Breast epithelium (tissue), 4 donors: ENCODE data around the gene CYP3A7. TPM values are rescaled to one million over a fixed set of nuclear protein-coding genes. Genes with fewer than 3 reads are reported as not detected.
"Not testable (repeated sequence)": the region's sequence is repeated elsewhere in the genome, so short reads cannot be mapped to it uniquely, and the experiment has no call there.

ENCODE experiments used
- DNase-seq, 2 donors: peaks; one replicate each; pipeline ENCODE4 v3.0.0-alpha.2; 2019; ENCODE audit warnings: low spot score in 2 of 2
- H3K27ac ChIP-seq, 2 donors: fragments of 200-600 bp; sonication (generic) in 1 of 2; one replicate each; pipeline ENCODE4 v1.5.1; 2016 to 2019; ENCODE audit warnings: mild to moderate bottlenecking in 1 of 2
- H3K27me3 ChIP-seq, 2 donors: fragments of 200-600 bp; sonication (generic) in 1 of 2; one replicate each; pipeline versions ENCODE4 v1.5.1 to v1.6.0; 2017 to 2019; ENCODE audit warnings: control low read depth in 1 of 2, mild to moderate bottlenecking in 1 of 2
- H3K36me3 ChIP-seq: fragments of 200-600 bp; one replicate; pipeline ENCODE4 v1.5.1; 2019
- H3K4me1 ChIP-seq, 2 donors: fragments of 200-600 bp; sonication (generic); one replicate each; pipeline ENCODE4 v1.5.1; 2016 to 2019; ENCODE audit warnings: control low read depth in 1 of 2
- H3K4me3 ChIP-seq, 3 donors: fragments of 200-600 bp; sonication (generic); 1 replicate in 2 of 3; 2 replicates in 1 of 3; pipeline ENCODE4 v1.5.1; 2016 to 2019; ENCODE audit warnings: mild to moderate bottlenecking in 3 of 3, moderate library complexity in 2 of 3
- H3K9me3 ChIP-seq, 2 donors: fragments of 200-600 bp; sonication (generic) in 1 of 2; one replicate each; pipeline ENCODE4 v1.5.1; 2016 to 2019; ENCODE audit warnings: control low read depth in 1 of 2
- POLR2A ChIP-seq: fragments of 450-650 bp; IDR thresholded peaks from one replicate; pipeline ENCODE4 v1.6.1; 2016; ENCODE audit warnings: antibody characterized with exemption, mild to moderate bottlenecking, moderate library complexity
- POLR2AphosphoS5 ChIP-seq, 3 donors: sonication (generic); formaldehyde crosslinking; IDR thresholded peaks; one replicate each; pipeline ENCODE4 v1.6.1; 2017; ENCODE audit warnings: antibody characterized with exemption in 3 of 3
- intact Hi-C: fragments of 100-400 bp; cut with DNase I; formaldehyde crosslinking; loops from one replicate; pipeline ENCODE4 v1.15.1; 2023; ENCODE audit warnings: low total_unique reads
- total RNA-seq, 3 donors: library from RNA; depleted of rRNA; stranded (reverse); fragments of >200 nt; gene quantifications; one replicate each; pipeline ENCODE4 v1.1.0, GENCODE V29; 2016
- TF ChIP-seq, protein P1 (sequence below), 3 donors: fragments of 450-650 bp; IDR thresholded peaks; one replicate each; pipeline ENCODE4 v1.5.1; 2016 to 2017; ENCODE audit warnings: antibody characterized with exemption in 3 of 3, mild to moderate bottlenecking in 3 of 3, moderate library complexity in 3 of 3

Gene CYP3A7
- total RNA-seq, 3 donors from 2014 or later, result 1.5 to 2.3 TPM; not detected in 1

GRCh38 chr7:99778880-99779279, 43.9 kb upstream of the CYP3A7 start:
- TF ChIP-seq, protein P1, sequence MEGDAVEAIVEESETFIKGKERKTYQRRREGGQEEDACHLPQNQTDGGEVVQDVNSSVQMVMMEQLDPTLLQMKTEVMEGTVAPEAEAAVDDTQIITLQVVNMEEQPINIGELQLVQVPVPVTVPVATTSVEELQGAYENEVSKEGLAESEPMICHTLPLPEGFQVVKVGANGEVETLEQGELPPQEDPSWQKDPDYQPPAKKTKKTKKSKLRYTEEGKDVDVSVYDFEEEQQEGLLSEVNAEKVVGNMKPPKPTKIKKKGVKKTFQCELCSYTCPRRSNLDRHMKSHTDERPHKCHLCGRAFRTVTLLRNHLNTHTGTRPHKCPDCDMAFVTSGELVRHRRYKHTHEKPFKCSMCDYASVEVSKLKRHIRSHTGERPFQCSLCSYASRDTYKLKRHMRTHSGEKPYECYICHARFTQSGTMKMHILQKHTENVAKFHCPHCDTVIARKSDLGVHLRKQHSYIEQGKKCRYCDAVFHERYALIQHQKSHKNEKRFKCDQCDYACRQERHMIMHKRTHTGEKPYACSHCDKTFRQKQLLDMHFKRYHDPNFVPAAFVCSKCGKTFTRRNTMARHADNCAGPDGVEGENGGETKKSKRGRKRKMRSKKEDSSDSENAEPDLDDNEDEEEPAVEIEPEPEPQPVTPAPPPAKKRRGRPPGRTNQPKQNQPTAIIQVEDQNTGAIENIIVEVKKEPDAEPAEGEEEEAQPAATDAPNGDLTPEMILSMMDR (IDR thresholded peaks at IDR 0.05), result no peak
- TF ChIP-seq POLR2AphosphoS5 (IDR thresholded peaks at IDR 0.05), result no peak
- TF ChIP-seq POLR2A, result no peak
- Histone ChIP-seq H3K4me3 (no peak overlapping the region), H3K27ac (no peak overlapping the region), H3K27me3 (no peaks in the 10 kb centered on the region), H3K36me3 (no peaks in the 10 kb centered on the region), H3K9me3 (peaks cover 0 to 4% of the 10 kb centered on the region in 2 donors), H3K4me1 (no peaks in the 10 kb centered on the region)
- intact Hi-C loops, result no loop called here
- no peak for DNase-seq

DNA sequence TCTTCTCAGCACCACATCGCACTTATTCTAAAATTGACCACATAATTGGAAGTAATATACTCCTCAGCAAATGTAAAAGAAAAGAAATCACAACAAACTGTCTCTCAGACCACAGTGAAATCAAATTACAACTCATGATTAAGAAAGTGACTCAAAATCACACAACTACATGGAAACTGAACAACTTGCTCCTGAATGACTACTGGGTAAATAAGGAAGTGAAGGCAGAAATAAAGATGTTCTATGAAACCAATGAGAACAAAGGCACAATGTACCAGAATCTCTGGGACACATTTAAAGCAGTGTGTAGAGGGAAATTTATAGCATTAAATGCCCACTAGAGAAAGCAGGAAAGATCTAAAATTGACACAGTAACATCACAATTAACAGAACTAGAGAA, 38.4 kb upstream of the CYP3A7 start:
- H3K27me3 ChIP-seq, H3K4me1 ChIP-seq, H3K9me3 ChIP-seq, intact Hi-C loops, H3K4me3 ChIP-seq, H3K27ac ChIP-seq, H3K36me3 ChIP-seq, DNase-seq: not testable (repeated sequence)

DNA sequence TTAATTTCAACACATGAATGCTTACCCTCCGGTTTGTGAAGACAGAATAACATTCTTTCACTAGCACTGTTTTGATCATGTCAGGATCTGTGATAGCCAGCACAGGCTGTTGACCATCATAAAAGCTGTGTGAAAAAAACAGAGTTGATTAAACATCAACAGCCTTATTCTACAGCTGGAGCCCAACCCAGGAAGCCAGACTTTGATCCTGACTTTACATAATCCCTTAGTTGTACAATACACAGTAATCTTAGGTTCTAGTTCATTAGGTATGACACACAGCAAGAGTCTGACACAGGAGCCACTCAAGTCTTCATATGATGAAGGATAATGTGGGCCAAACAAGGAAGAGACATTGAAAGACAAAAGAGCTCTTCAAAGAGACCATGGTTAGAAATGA, 37.6 kb upstream of the CYP3A7 start:
- H3K36me3 ChIP-seq, result no peaks in the 10 kb centered on the region
- peaks cover 0 to 4% of the 10 kb centered on the region in 2 donors for H3K9me3 ChIP-seq
- TF ChIP-seq, protein P1 (IDR thresholded peaks at IDR 0.05), result no peak
- TF ChIP-seq POLR2AphosphoS5 (IDR thresholded peaks at IDR 0.05) (no peak), POLR2A (no peak)
- intact Hi-C loops, result no loop called here
- no peaks in the 10 kb centered on the region for H3K4me1 ChIP-seq
- H3K27ac ChIP-seq, result no peak overlapping the region
- no peak for DNase-seq
- no peaks in the 10 kb centered on the region for H3K27me3 ChIP-seq
- no peak overlapping the region for H3K4me3 ChIP-seq

DNA sequence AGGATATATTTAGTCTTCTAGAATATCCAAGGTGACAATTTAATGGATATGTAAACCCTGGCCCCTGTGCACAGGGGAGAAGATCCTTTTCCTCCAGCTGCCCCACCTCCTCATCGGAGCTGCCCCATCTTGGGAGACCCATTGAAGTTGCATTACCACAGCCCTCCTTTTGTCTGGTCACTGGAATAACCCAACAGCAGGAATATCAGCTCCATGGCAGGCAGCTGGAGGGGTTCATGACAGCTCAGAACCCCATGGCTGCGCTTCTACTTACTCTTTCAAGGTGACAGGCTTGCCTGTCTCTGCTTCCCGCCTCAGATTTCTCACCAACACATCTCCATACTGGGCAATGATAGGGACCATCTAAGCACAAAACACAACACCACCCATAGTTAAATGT, 34.5 kb upstream of the CYP3A7 start:
- not testable (repeated sequence) for H3K27me3 ChIP-seq, H3K27ac ChIP-seq, H3K9me3 ChIP-seq, DNase-seq, H3K4me1 ChIP-seq, H3K4me3 ChIP-seq, H3K36me3 ChIP-seq
- intact Hi-C loops, result loop anchor here (10.0 kb wide), 1 partner anchor 375 kb away; no protein-coding TSS in a partner anchor

- Histone ChIP-seq H3K4me1 (no peaks in the 10 kb centered on the region), H3K27ac (no peak overlapping the region), H3K4me3 (no peak overlapping the region), H3K36me3 (no peaks in the 10 kb centered on the region), H3K9me3 (no peaks in the 10 kb centered on the region), H3K27me3 (no peaks in the 10 kb centered on the region)
- TF ChIP-seq, protein P1 (IDR thresholded peaks at IDR 0.05), result no peak
- TF ChIP-seq POLR2A (no peak), POLR2AphosphoS5 (IDR thresholded peaks at IDR 0.05) (no peak)
- intact Hi-C loops, result loop anchor here (10.0 kb wide), 1 partner anchor 374 kb away; no protein-coding TSS in a partner anchor
- no peak for DNase-seq
Observed at GRCh38 chr7:99768471-99768870, 33.5 kb upstream of the CYP3A7 start.

DNA sequence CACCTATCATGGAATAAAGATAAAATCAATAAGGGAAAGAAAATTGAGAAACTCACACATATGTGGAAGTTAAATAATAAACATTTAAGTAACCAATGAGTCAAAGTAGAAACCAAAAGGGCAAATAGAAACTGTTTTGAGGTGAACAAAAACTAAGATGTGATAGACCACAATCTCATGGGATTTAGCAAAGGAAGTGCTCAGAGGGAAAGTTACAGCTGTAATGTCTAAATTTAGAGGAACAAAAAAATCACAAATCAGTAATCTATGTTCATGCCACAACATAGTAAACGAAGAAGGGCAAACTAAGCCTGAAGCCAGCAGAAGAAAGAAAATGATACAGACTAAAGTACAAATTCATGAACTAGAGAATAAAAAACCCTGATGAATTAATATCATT, 32.7 kb upstream of the CYP3A7 start:
- intact Hi-C loops, result loop anchor here (10.0 kb wide), 1 partner anchor 373 kb away; no protein-coding TSS in a partner anchor
- no peak for DNase-seq
- no peaks in the 10 kb centered on the region for H3K9me3 ChIP-seq
- no peak overlapping the region for H3K4me3 ChIP-seq
- no peak for TF ChIP-seq POLR2AphosphoS5 (IDR thresholded peaks at IDR 0.05)
- TF ChIP-seq, protein P1 (IDR thresholded peaks at IDR 0.05), result no peak
- TF ChIP-seq POLR2A, result no peak
- H3K27me3 ChIP-seq, result no peaks in the 10 kb centered on the region
- no peaks in the 10 kb centered on the region for H3K4me1 ChIP-seq
- H3K36me3 ChIP-seq, result no peaks in the 10 kb centered on the region
- H3K27ac ChIP-seq, result no peak overlapping the region
